ENCODE measurements around the gene CREBRF.

- TF ChIP-seq ZFP36 (IDR thresholded peaks at IDR 0.05; ENCODE audit: borderline replicate concordance, partially characterized antibody), result no peak
- TF ChIP-seq, protein P1, sequence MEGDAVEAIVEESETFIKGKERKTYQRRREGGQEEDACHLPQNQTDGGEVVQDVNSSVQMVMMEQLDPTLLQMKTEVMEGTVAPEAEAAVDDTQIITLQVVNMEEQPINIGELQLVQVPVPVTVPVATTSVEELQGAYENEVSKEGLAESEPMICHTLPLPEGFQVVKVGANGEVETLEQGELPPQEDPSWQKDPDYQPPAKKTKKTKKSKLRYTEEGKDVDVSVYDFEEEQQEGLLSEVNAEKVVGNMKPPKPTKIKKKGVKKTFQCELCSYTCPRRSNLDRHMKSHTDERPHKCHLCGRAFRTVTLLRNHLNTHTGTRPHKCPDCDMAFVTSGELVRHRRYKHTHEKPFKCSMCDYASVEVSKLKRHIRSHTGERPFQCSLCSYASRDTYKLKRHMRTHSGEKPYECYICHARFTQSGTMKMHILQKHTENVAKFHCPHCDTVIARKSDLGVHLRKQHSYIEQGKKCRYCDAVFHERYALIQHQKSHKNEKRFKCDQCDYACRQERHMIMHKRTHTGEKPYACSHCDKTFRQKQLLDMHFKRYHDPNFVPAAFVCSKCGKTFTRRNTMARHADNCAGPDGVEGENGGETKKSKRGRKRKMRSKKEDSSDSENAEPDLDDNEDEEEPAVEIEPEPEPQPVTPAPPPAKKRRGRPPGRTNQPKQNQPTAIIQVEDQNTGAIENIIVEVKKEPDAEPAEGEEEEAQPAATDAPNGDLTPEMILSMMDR (IDR thresholded peaks at IDR 0.05), result no peak
- TF ChIP-seq CHD4 (IDR thresholded peaks at IDR 0.05; ENCODE audit: borderline replicate concordance), result no peak
- no peak for TF ChIP-seq BHLHE40 (IDR thresholded peaks at IDR 0.05; ENCODE audit: low read depth, low read length)
- no peak for TF ChIP-seq CBX8 (IDR thresholded peaks at IDR 0.05)
- no peak for TF ChIP-seq JUN (IDR thresholded peaks at IDR 0.05)
- TF ChIP-seq SMC3 (IDR thresholded peaks at IDR 0.05), result no peak
- TF ChIP-seq FOXS1 (CRISPR knock-in tag; IDR thresholded peaks at IDR 0.05), result no peak
- TF ChIP-seq HEYL (CRISPR knock-in tag; IDR thresholded peaks at IDR 0.05), result no peak
- no peak for TF ChIP-seq POLR2A (IDR thresholded peaks at IDR 0.05; ENCODE audit: low read length)
- TF ChIP-seq RFX5 (IDR thresholded peaks at IDR 0.05), result no peak
- TF ChIP-seq RAD21 (conservative IDR thresholded peaks at IDR 0.05 in 1 of 2, IDR thresholded peaks at IDR 0.05 in 1 of 2), result no peak
- TF ChIP-seq CHD2 (IDR thresholded peaks at IDR 0.05; ENCODE audit: low read length, partially characterized antibody), result no peak
These were observed 43.3 kb upstream of the CREBRF start for GRCh38 chr5:173012882-173013281.
